ENCODE measurements around the gene EMX1. TPM values are rescaled to one million over a fixed set of nuclear protein-coding genes. Genes with fewer than 3 reads are reported as not detected.

Gene EMX1
- total and polyA plus RNA-seq, 2 of the 13 experiments (the other 11 are each of a cell fraction or from before 2014, with no cell fraction given): 0.62 to 4.9 TPM

- Histone ChIP-seq H3K9me3 (ENCODE audit: low read length) (no peaks in the 10 kb centered on the region), H3K4me2 (ENCODE audit: low read depth, low read length) (no peak overlapping the region), H3K27me3 (ENCODE audit: control insufficient read depth in 1 of 2, insufficient read depth in 2 of 2, low read length in 2 of 2) (no peaks in the 10 kb centered on the region), H4K20me1 (ENCODE audit: insufficient read depth, low read length) (no peaks in the 10 kb centered on the region), H3K27ac (ENCODE audit: extremely low read length, insufficient read depth, low read length) (no peak overlapping the region), H3K4me1 (ENCODE audit: insufficient read depth, low read length) (no peaks in the 10 kb centered on the region), H3K79me2 (ENCODE audit: insufficient read depth, low read length) (no peaks in the 10 kb centered on the region), H3K4me3 (replicated peaks in 1 of 3; ENCODE audit: insufficient read depth in 1 of 3, low read depth in 2 of 3, low read length in 3 of 3) (no peak overlapping the region), H2AFZ (ENCODE audit: low read length) (no peak overlapping the region), H3K36me3 (replicated peaks in 1 of 2; ENCODE audit: control insufficient read depth in 1 of 2, insufficient read depth in 2 of 2, low read length in 2 of 2) (peaks cover 0 to 19% of the 10 kb centered on the region in 2 experiments; a peak in 1 of 5 replicates), H3K9ac (ENCODE audit: insufficient read depth, low read depth, low read length) (no peak overlapping the region)
- BruUV-seq (replicated peaks): no TSS peak
- WGBS (ENCODE audit: low lambda C conversion rate): 99% methylated on average over 6 of the region's 6 CpGs
- FAIRE-seq (no peak), DNase-seq (ENCODE audit: low spot score) (no peak), ATAC-seq (no peak)
- intact Hi-C loops (cut with micrococcal nuclease; ENCODE audit: unreplicated experiment) (no loop called here), in situ Hi-C loops (cut with HindIII; ENCODE audit: extremely low pct_ligation_motif_present, low pct_unique_long_range_greater_than_20kb) (no loop called here)
- POLR2A ChIA-PET: no interaction called here
- CTCF ChIA-PET (ENCODE audit: low intra/inter-chr PET ratio, low total read pairs): no interaction called here
- no peak for TF ChIP-seq TBX2 (CRISPR knock-in tag; IDR thresholded peaks at IDR 0.05; ENCODE audit: borderline replicate concordance)
- TF ChIP-seq HNF1B (CRISPR knock-in tag; IDR thresholded peaks at IDR 0.05): no peak
- no peak for TF ChIP-seq HBP1 (CRISPR knock-in tag; IDR thresholded peaks at IDR 0.05; ENCODE audit: low read depth)
- no peak for TF ChIP-seq HOXA7 (CRISPR knock-in tag; IDR thresholded peaks at IDR 0.05)
- no peak for TF ChIP-seq PRDM15 (CRISPR knock-in tag; IDR thresholded peaks at IDR 0.05)
- TF ChIP-seq ZNF101 (CRISPR knock-in tag; IDR thresholded peaks at IDR 0.05; ENCODE audit: borderline replicate concordance, low read depth): no peak
- TF ChIP-seq SNAPC5 (CRISPR knock-in tag; IDR thresholded peaks at IDR 0.05; ENCODE audit: borderline replicate concordance): no peak
- TF ChIP-seq JDP2 (CRISPR knock-in tag; IDR thresholded peaks at IDR 0.05; ENCODE audit: borderline replicate concordance): no peak
- no peak for TF ChIP-seq ZC3H4 (CRISPR knock-in tag; IDR thresholded peaks at IDR 0.05; ENCODE audit: borderline replicate concordance)
- TF ChIP-seq NAIF1 (CRISPR knock-in tag; IDR thresholded peaks at IDR 0.05; ENCODE audit: borderline replicate concordance): no peak
- TF ChIP-seq CCDC6 (CRISPR knock-in tag; IDR thresholded peaks at IDR 0.05): no peak
Observed at GRCh38 chr2:72964146-72964525, 46.8 kb downstream of the EMX1 start.

Data from HepG2 (cell line).